Measurements from ENCODE around the gene DEPDC5.

The DEPDC5 gene

DNA sequence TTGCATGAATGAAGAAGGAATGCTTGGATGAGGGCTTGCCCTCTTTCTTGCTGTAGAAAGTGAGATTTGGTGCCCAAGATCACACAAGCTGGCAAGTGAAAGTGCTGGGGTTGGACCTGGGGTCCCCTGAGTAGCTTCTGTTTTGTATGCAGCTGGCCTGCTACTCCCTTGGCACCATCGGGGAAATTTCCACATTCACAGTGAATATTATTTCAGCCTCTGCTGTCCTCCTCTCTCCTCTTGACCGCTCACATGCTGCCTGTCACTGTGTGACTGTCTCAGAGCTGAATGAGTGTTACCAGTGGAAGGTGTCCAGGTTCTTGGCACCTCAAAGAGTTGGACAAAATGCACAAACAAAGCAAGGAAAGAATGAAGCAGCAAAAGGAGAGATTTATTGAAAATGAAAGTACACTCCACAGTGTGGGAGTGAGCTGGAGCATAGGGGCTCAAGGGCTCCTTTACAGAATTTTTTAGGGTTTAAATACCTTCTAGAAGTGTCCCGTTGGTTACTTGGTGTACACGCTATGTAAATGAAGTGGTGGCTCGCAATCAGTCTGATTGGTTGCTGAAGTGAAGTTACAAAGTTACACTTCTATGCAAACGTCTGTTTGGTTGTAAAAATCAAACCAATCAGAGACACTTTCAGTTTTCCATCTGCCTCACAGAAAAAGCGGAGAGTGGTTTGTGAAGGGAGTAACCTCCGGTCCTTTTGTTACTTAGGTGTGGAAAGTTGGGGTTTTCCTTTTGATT, 87.4 kb downstream of the DEPDC5 start:
- no peak overlapping the region for H3K4me3 Mint-ChIP-seq
- no peak overlapping the region for H3K27ac Mint-ChIP-seq
- peaks cover 7% of the 10 kb centered on the region for H3K4me1 Mint-ChIP-seq (ENCODE audit: low read depth)
- peaks cover 39% of the 10 kb centered on the region for H3K36me3 Mint-ChIP-seq (ENCODE audit: low read depth)
- H3K9me3 Mint-ChIP-seq: no peaks in the 10 kb centered on the region
- H3K27me3 Mint-ChIP-seq (ENCODE audit: low read depth): no peaks in the 10 kb centered on the region

DNA sequence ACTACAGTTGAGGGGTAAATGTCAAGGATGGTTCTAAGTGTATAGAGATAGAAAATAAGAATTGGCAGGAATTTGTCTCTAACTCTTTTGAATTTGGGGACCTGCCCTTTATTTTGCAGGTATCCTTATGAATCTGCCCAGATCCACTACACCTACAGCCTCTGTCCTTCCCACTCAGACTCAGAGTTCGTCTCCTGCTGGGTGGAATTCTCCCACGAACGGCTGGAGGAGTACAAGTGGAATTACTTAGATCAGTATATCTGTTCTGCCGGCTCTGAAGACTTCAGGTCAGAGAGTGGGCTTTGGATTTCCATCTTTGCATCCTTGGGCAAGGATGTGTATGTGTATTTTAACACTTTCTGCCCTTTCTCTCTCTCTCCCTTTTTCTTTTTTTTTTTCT, 89.7 kb downstream of the DEPDC5 start:
- H3K36me3 Mint-ChIP-seq (ENCODE audit: low read depth): peaks cover 46% of the 10 kb centered on the region
- H3K4me3 Mint-ChIP-seq: no peak overlapping the region
- H3K27ac Mint-ChIP-seq: no peak overlapping the region
- peaks cover 7% of the 10 kb centered on the region for H3K4me1 Mint-ChIP-seq (ENCODE audit: low read depth)
- H3K27me3 Mint-ChIP-seq (ENCODE audit: low read depth): no peaks in the 10 kb centered on the region
- no peaks in the 10 kb centered on the region for H3K9me3 Mint-ChIP-seq

DNA sequence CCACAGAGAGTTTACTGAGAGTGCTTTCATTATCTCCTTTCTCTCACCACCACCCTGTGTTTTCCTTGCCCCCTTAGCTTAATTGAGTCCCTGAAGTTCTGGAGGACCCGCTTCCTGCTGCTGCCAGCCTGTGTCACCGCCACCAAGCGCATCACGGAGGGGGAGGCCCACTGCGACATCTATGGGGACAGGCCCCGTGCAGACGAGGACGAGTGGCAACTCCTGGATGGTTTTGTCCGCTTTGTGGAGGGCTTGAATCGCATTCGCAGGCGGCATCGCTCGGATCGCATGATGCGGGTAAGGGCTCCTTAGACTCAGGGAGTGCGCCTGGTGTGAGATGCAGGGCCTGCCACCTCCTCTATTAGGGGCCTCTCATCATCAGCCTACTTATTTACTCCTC, 91.1 kb downstream of the DEPDC5 start:
- Mint-ChIP-seq H3K9me3 (no peaks in the 10 kb centered on the region), H3K4me1 (ENCODE audit: low read depth) (peaks cover 7% of the 10 kb centered on the region), H3K27ac (no peak overlapping the region), H3K4me3 (no peak overlapping the region), H3K36me3 (ENCODE audit: low read depth) (peaks cover 48% of the 10 kb centered on the region), H3K27me3 (ENCODE audit: low read depth) (no peaks in the 10 kb centered on the region)

DNA sequence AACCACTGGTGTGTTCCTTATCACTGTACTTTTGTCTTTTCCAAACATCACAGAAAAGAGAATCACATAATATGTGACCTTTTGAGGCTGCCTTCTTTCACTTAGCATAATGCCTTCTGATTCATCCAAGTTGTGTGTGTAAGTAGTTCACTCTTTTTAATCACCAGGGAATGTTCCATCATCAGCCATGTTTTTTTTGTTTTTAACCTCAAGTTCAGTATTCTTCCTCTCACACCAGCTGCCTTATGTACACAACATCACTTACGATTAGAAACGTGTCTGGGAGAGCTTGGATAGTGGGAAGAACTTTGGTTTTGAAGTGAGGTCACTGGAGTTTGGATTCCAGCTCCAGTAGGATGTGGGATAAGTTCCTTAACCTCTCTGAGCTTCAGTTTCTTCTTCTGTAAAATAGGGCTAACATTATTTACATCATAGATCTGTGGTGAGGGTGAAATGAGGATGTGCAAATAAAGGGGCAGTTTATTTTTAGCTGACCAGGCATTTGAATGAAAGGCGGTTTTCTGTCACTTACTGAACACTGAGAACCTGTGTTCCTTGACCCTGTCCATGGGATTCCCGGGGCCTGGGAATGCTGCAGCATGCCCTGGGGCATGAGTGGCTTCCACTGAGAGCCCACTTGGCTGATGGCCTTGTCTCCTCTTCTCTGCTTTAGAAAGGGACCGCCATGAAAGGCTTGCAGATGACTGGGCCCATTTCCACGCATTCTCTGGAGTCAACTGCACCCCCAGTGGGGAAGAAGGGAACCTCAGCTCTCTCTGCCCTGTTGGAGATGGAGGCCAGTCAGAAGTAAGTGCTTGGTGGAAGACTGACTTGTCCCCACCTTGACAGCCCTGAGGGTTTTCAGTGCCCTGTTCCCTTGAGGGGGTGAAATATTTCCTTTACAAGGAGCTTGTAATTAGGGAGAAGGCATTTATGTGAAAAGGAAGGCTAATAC, 92.6 kb downstream of the DEPDC5 start:
- Mint-ChIP-seq H3K4me3 (no peak overlapping the region), H3K4me1 (ENCODE audit: low read depth) (peaks cover 5% of the 10 kb centered on the region), H3K36me3 (ENCODE audit: low read depth) (peaks cover 46% of the 10 kb centered on the region), H3K27ac (no peak overlapping the region), H3K27me3 (ENCODE audit: low read depth) (no peaks in the 10 kb centered on the region), H3K9me3 (no peaks in the 10 kb centered on the region)

DNA sequence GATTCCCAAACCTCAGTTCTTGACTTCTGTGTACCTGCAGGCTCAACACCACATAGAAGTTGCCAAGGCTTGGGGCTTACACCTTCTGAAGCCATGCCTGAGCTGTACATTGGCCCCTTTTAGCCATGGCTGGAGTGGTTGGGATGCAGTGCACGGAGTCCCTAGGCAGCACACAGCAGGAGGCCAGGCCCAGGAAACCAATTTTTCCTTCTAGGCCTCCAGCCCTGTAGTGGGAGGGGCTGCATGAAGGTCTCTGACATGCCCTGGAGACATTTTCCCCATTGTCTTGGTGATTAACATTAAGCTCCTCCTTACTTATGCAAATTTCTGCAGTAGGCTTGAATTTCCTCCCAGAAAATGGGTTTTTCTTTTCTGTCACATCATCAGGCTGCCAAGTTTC, 94.6 kb downstream of the DEPDC5 start:
- no peaks in the 10 kb centered on the region for H3K4me1 Mint-ChIP-seq (ENCODE audit: low read depth)
- H3K27ac Mint-ChIP-seq: no peak overlapping the region
- H3K9me3 Mint-ChIP-seq: no peaks in the 10 kb centered on the region
- no peaks in the 10 kb centered on the region for H3K27me3 Mint-ChIP-seq (ENCODE audit: low read depth)
- H3K36me3 Mint-ChIP-seq (ENCODE audit: low read depth): peaks cover 41% of the 10 kb centered on the region
- H3K4me3 Mint-ChIP-seq: no peak overlapping the region

DNA sequence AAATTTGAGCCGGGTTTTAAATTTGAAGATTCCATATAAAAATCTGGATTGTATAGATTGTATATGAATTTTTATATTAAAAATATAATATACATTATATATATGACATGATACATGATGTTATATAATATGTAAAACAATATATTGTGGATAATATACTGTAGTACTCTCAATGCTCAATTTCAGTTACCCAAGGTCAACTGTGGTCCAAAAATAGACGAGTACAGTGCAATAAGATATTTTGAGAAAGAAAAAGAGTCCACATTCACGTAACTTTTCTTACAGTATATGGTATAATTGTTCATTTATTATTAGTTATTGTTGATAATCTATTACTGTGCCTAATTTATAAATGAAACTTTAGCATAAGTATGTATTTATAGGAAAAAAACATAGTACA, 96.3 kb downstream of the DEPDC5 start:
- Mint-ChIP-seq H3K4me3 (no peak overlapping the region), H3K9me3 (no peaks in the 10 kb centered on the region), H3K27me3 (ENCODE audit: low read depth) (no peaks in the 10 kb centered on the region), H3K27ac (no peak overlapping the region), H3K4me1 (ENCODE audit: low read depth) (no peaks in the 10 kb centered on the region), H3K36me3 (ENCODE audit: low read depth) (peaks cover 37% of the 10 kb centered on the region)

DNA sequence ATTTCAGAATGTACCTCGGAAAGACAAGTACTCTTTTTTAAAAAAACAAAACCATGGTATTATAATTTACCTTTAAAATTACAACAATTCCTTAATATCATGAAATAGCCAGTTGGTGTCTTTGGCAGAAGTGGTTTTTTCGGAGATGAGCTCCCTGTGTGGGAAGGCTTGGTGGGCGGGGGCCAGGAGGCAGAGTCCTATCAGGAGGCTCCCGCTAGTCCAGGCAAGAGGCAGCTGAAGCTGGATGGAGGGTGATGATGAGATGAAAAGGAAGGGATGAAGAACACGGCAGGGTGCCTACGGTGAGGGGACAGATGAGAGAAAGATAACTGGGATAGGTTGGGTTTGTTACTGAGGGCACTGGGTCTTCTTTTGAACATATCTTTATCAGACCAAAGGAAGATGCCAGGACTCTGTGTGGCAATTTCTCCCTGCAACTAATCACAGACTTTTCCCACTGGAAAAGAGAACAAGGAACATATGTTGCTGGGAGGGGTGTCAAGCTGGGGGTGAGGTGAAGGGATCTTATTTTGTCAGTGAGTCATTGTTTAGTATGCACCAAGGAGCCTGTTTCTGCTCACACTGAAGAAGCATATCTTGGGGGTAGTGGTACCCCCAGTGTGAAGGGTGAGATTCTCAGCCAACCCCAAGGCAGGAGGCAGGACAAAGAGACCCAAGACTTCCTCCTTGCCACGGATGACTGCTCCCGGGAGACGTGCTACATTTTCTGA, 99.0 kb downstream of the DEPDC5 start:
- Mint-ChIP-seq H3K9me3 (no peaks in the 10 kb centered on the region), H3K4me3 (no peak overlapping the region), H3K4me1 (ENCODE audit: low read depth) (no peaks in the 10 kb centered on the region), H3K36me3 (ENCODE audit: low read depth) (peaks cover 24% of the 10 kb centered on the region), H3K27me3 (ENCODE audit: low read depth) (no peaks in the 10 kb centered on the region), H3K27ac (no peak overlapping the region)

DNA sequence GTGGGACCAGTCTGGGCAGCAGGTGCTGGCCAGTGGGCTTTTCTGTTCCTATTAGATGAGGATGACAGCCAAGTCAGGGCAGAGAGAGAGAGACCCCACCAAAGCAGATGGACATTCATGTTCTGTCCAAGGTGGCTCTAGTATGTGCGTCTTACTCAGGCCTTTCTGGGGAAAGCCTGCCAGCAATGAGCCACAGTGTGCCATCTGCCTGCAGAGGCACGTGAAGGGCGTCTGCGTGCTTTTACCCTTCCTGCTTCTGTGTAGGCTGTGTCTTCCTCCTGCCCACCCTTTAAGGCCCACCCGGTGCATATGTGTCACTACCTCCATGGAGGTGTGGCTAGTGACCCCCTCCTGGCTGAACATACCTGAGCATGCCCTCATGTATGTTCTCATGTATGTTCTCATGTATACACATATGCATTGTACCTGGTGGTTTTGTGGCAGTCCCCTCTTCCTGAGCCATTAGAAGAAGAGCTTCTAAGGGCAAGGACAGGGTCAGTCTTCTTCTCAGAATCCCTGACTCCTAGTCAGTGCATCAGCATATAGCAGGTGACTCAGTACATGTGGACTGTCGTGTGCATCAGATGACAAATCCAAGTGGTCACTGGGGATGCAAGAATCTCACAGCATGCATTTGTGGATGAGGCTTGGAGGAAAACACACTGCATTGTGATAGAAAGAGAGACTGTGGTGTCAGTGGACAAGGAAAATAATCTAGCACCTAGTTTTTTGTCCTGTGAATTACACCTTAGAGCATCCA, 100.1 kb downstream of the DEPDC5 start:
- Mint-ChIP-seq H3K4me3 (no peak overlapping the region), H3K9me3 (no peaks in the 10 kb centered on the region), H3K27me3 (ENCODE audit: low read depth) (no peaks in the 10 kb centered on the region), H3K4me1 (ENCODE audit: low read depth) (no peaks in the 10 kb centered on the region), H3K36me3 (ENCODE audit: low read depth) (peaks cover 19% of the 10 kb centered on the region), H3K27ac (no peak overlapping the region)

DNA sequence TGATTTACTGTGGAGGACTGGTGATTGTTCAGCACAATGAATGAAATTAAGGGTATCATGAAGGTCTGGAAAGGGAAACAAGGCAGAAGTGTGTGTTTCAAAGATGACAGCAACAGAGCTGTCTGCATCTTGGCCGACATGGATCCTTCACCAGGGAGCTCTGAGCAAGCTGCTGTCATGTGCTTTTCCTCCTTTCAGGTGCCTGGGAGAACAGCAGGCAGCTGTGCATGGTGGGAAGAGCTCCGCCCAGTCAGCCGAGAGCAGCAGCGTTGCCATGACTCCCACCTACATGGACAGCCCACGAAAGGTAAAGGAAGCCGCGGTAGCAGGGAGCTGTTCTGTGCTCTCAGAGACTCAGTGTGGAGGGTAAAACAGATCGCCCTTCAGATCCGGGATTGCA, 103.4 kb downstream of the DEPDC5 start:
- Mint-ChIP-seq H3K9me3 (no peaks in the 10 kb centered on the region), H3K27ac (no peak overlapping the region), H3K4me1 (ENCODE audit: low read depth) (no peaks in the 10 kb centered on the region), H3K27me3 (ENCODE audit: low read depth) (no peaks in the 10 kb centered on the region), H3K4me3 (no peak overlapping the region), H3K36me3 (ENCODE audit: low read depth) (peaks cover 13% of the 10 kb centered on the region)

DNA sequence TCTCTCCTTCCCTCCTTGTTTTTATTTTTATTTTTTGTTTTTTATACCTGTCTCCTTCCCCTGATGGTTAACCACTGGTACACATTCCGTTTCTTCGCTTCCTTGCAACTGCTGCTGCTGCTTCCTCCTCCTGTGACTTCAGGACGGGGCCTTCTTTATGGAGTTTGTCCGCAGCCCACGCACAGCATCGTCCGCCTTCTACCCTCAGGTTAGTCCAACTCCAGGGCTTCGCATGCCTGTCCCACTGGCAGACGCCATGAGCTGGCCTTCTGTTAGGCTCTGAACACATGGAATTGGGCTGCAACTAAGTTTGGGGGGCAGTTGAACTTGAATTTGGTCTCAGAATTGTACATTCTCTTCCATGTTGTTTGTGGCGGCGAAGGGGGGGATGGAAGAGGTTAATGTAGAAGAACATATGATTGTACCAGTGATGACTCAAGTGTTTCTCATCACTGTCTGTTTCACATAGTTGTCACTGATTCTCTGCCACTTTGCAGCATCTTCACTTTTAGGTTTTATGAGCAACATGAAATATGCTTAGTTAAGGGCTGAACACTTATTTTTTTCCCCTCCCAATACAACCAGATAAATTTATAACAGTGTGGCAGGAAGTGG, 107.5 kb downstream of the DEPDC5 start:
- H3K4me3 Mint-ChIP-seq: no peak overlapping the region
- no peaks in the 10 kb centered on the region for H3K9me3 Mint-ChIP-seq
- H3K27me3 Mint-ChIP-seq (ENCODE audit: low read depth): no peaks in the 10 kb centered on the region
- no peak overlapping the region for H3K27ac Mint-ChIP-seq
- H3K4me1 Mint-ChIP-seq (ENCODE audit: low read depth): no peaks in the 10 kb centered on the region
- H3K36me3 Mint-ChIP-seq (ENCODE audit: low read depth): peaks cover 5% of the 10 kb centered on the region

DNA sequence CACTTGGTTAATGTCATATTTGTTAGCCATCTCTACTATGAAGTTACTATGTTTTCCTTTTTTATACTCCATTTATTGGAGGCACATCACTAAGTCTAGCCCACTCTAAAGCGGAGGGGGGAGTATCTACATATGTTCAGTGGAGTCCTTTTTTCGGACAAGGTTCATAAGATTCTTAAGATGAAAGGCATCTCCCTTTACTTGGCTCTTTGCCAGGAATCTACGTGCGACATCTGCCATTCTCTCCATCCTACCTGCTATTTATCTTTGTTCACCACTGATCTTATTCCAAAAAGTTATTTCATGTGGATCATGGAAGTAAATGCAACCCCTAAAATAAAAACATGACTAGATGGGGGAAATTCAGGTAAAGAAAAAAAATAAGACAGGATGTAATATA, 113.1 kb downstream of the DEPDC5 start:
- Mint-ChIP-seq H3K27me3 (ENCODE audit: low read depth) (no peaks in the 10 kb centered on the region), H3K4me1 (ENCODE audit: low read depth) (no peaks in the 10 kb centered on the region), H3K27ac (no peak overlapping the region), H3K36me3 (ENCODE audit: low read depth) (peaks cover 6% of the 10 kb centered on the region), H3K9me3 (no peaks in the 10 kb centered on the region), H3K4me3 (no peak overlapping the region)

DNA sequence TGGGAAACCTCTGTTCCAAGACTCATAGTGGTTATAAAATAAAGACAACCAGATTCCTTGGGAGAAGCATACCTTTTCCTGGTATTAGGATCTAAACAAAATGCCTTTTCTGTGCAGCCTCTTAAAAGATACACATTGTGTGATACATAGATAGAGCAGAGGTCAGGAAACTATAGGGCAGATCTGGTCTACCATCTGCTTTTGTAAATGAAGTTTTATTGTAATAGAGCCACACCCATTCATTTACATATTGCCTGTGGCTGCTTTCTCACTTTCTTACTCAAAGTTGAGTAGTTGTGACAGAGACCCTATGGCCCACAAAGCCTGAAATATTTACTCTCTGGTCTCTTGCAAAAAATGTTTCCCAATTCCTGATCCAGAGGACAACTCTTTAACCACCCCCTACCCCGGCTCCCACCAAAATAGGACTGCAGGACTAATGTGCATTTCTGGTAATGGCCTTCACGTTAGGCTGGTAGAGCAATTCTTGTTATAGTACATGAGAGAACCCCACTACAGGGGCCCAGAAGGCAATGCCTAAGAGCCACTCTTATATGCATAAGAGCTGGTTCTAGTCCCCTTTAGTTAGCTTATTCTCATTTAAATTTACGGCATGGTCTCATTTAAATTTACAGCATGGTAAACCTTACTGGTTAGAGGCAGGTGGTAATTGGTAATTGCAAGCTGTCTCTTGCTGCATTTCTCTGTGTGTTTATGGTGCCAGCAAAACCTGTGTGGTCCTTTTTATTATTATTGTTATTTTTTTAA, 113.8 kb downstream of the DEPDC5 start:
- Mint-ChIP-seq H3K4me3 (no peak overlapping the region), H3K9me3 (no peaks in the 10 kb centered on the region), H3K36me3 (ENCODE audit: low read depth) (peaks cover 8% of the 10 kb centered on the region), H3K27me3 (ENCODE audit: low read depth) (no peaks in the 10 kb centered on the region), H3K27ac (no peak overlapping the region), H3K4me1 (ENCODE audit: low read depth) (no peaks in the 10 kb centered on the region)

DNA sequence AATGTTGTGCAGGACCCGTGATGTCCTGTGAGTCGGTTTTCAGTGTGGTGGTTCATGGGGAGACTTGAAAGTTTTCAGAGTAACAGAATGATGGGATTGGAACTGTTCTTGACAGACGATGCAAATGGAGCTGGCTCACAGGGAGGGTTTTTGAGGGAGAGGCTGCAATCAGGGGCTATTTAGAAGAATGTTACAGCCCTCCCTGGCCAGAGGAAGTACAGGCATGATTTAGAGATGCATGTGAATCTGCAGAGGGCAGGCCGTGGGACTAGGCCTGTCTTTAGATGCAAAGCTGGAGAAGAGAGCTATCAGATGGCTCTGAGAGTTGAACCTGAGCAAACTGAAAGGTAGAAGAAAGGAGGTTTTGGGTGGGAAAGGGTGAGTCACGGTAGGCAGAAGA, 115.9 kb downstream of the DEPDC5 start:
- H3K9me3 Mint-ChIP-seq: no peaks in the 10 kb centered on the region
- no peak overlapping the region for H3K27ac Mint-ChIP-seq
- H3K27me3 Mint-ChIP-seq (ENCODE audit: low read depth): no peaks in the 10 kb centered on the region
- peaks cover 3% of the 10 kb centered on the region for H3K4me1 Mint-ChIP-seq (ENCODE audit: low read depth)
- H3K36me3 Mint-ChIP-seq (ENCODE audit: low read depth): peaks cover 19% of the 10 kb centered on the region
- H3K4me3 Mint-ChIP-seq: no peak overlapping the region

Data from T-helper 1 cell treated with Interleukin-12 subunit alpha and Interleukin-12 subunit beta and Interleukin-4 antibody, amounts not matched to agents 30 μg/mL and 1 μg/mL, for 36 hours (primary cell).